ENCODE measurements around the gene ARHGEF2.

GRCh38 chr1:156001021-156001661, 22.8 kb upstream of the ARHGEF2 start:
- TF ChIP-seq CTCF (IDR thresholded peaks at IDR 0.05; ENCODE audit: low read depth, low read length) (no peak), POLR2A (IDR thresholded peaks at IDR 0.05; ENCODE audit: extremely low read depth, insufficient read length) (no peak), MYC (IDR thresholded peaks at IDR 0.05; ENCODE audit: low read depth, low read length) (no peak)
- TF ChIP-seq, protein P1, sequence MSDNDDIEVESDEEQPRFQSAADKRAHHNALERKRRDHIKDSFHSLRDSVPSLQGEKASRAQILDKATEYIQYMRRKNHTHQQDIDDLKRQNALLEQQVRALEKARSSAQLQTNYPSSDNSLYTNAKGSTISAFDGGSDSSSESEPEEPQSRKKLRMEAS (IDR thresholded peaks at IDR 0.05; ENCODE audit: low read depth, low read length) = no peak

Measured in NB4 (cell line).